Neural progenitor cell (in vitro differentiated cells): ENCODE results near the gene CD55. TPM values are rescaled to one million over a fixed set of nuclear protein-coding genes. Genes with fewer than 3 reads are reported as not detected.

Experiments used
- DNase-seq: peaks from one replicate; pipeline ENCODE4 v3.0.0-alpha.2; 2016; ENCODE audit warnings: low spot score
- H2AFZ ChIP-seq: fragments of 200-600 bp; sonication (generic); replicated peaks from 2 replicates; pipeline ENCODE4 v1.6.1; 2016; ENCODE audit warnings: antibody characterized with exemption
- H3F3A ChIP-seq: fragments of 200-600 bp; sonication (generic); 2 replicates; pipeline ENCODE4 v1.6.1; 2016; ENCODE audit warnings: antibody characterized with exemption, low read depth
- H3K27ac ChIP-seq: fragments of 200-600 bp; sonication (generic); 2 replicates; pipeline ENCODE4 v1.5.1; 2016; ENCODE audit warnings: mild to moderate bottlenecking
- H3K27me3 ChIP-seq: fragments of 200-600 bp; sonication (generic); 2 replicates; pipeline ENCODE4 v1.6.1; 2016; ENCODE audit warnings: mild to moderate bottlenecking, moderate library complexity
- H3K36me3 ChIP-seq: fragments of 200-600 bp; sonication (generic); 2 replicates; pipeline ENCODE4 v1.5.1; 2016
- H3K4me1 ChIP-seq: fragments of 200-600 bp; sonication (generic); 2 replicates; pipeline ENCODE4 v1.6.1; 2016; ENCODE audit warnings: mixed run types
- H3K4me2 ChIP-seq: fragments of 200-600 bp; sonication (generic); 2 replicates; pipeline ENCODE4 v1.6.1; 2016
- H3K4me3 ChIP-seq: fragments of 200-600 bp; sonication (generic); 2 replicates; pipeline ENCODE4 v1.5.1; 2016
- H3K79me2 ChIP-seq: fragments of 200-600 bp; sonication (generic); 2 replicates; pipeline ENCODE4 v1.6.1; 2016; ENCODE audit warnings: low read depth
- H3K9ac ChIP-seq: fragments of 200-600 bp; sonication (generic); 2 replicates; pipeline ENCODE4 v1.6.1; 2016
- H3K9me3 ChIP-seq: fragments of 200-600 bp; sonication (generic); 2 replicates; pipeline ENCODE4 v1.5.1; 2016; ENCODE audit warnings: low read depth
- H4K20me1 ChIP-seq: fragments of 200-600 bp; sonication (generic); 2 replicates; pipeline ENCODE4 v1.6.1; 2016; ENCODE audit warnings: low read depth
- H3K27ac Mint-ChIP-seq: 3 replicates; pipeline ENCODE4 v1.8.0; 2021; ENCODE audit warnings: mixed read lengths
- H3K27me3 Mint-ChIP-seq: 2 replicates; pipeline ENCODE4 v1.8.0; 2022; ENCODE audit warnings: low read depth, mild to moderate bottlenecking, inconsistent platforms, moderate library complexity, mixed read lengths; ENCODE audit not compliant: insufficient read depth
- H3K36me3 Mint-ChIP-seq: 3 replicates; pipeline ENCODE4 v1.8.0; 2021; ENCODE audit warnings: mixed read lengths
- H3K4me1 Mint-ChIP-seq: 3 replicates; pipeline ENCODE4 v1.8.0; 2021; ENCODE audit warnings: mixed read lengths
- H3K4me3 Mint-ChIP-seq: 3 replicates; pipeline ENCODE4 v1.8.0; 2021; ENCODE audit warnings: mild to moderate bottlenecking, moderate library complexity, mixed read lengths
- H3K9me3 Mint-ChIP-seq: 3 replicates; pipeline ENCODE4 v1.8.0; 2020; ENCODE audit warnings: mixed read lengths
- CTCF ChIP-seq: fragments of 200-600 bp; sonication (generic); IDR thresholded peaks from 2 replicates; pipeline ENCODE4 v1.5.1; 2017; ENCODE audit warnings: antibody characterized with exemption, mild to moderate bottlenecking
- EZH2 ChIP-seq: fragments of 200-600 bp; sonication (generic); IDR thresholded peaks from 2 replicates; pipeline ENCODE4 v1.6.1; 2017; ENCODE audit warnings: antibody characterized with exemption, mild to moderate bottlenecking, moderate library complexity
- EZH2phosphoT487 ChIP-seq: fragments of 200-600 bp; sonication (generic); IDR thresholded peaks from 2 replicates; pipeline ENCODE4 v1.6.1; 2017; ENCODE audit warnings: antibody characterized with exemption
- total RNA-seq: library from RNA; depleted of rRNA; stranded (reverse); fragments of >200 nt; gene quantifications from 2 replicates; pipeline ENCODE4 v1.2.3, GENCODE V29; 2015; ENCODE audit warnings: low replicate concordance

Gene CD55
- total RNA-seq, 1 donor from 2014 or later = 11.5 TPM

DNA sequence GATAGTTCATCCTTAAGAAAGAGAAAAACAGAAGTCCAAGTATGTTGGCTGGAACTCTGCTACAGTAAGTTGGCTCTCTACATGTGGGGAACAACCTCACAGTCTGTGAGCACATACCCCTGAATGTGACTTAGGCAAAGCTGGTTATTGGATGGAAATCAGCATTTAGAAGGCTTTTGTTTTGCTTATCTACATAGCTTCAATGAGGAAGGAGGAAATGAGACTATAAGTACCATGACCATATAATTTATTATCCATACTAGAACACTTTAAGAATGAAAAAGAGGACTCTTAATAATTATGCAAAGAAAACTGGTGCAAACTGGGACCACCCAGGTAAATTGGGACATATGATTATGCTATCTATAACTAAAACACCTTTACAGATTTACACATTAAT, 31.7 kb upstream of the CD55 start:
- H3K27me3 Mint-ChIP-seq = no peaks in the 10 kb centered on the region
- TF ChIP-seq CTCF = no peak
- no peak for TF ChIP-seq EZH2
- TF ChIP-seq EZH2phosphoT487 = no peak
- no peak overlapping the region for H3K27ac Mint-ChIP-seq
- H3K4me1 Mint-ChIP-seq = peaks cover 5% of the 10 kb centered on the region
- no peaks in the 10 kb centered on the region for H3F3A ChIP-seq
- H3K27ac ChIP-seq = no peak overlapping the region
- H3K4me1 ChIP-seq = no peaks in the 10 kb centered on the region
- no peaks in the 10 kb centered on the region for H3K79me2 ChIP-seq
- no peaks in the 10 kb centered on the region for H3K27me3 ChIP-seq
- no peak overlapping the region for H3K4me3 Mint-ChIP-seq
- DNase-seq = no peak
- H3K36me3 Mint-ChIP-seq = no peaks in the 10 kb centered on the region
- H3K36me3 ChIP-seq = no peaks in the 10 kb centered on the region
- peaks cover 15% of the 10 kb centered on the region for H3K9me3 Mint-ChIP-seq
- H3K4me3 ChIP-seq = no peak overlapping the region
- no peak overlapping the region for H2AFZ ChIP-seq
- H3K9ac ChIP-seq = no peak overlapping the region
- H3K9me3 ChIP-seq = no peaks in the 10 kb centered on the region
- H3K4me2 ChIP-seq = no peak overlapping the region
- H4K20me1 ChIP-seq = no peaks in the 10 kb centered on the region

DNA sequence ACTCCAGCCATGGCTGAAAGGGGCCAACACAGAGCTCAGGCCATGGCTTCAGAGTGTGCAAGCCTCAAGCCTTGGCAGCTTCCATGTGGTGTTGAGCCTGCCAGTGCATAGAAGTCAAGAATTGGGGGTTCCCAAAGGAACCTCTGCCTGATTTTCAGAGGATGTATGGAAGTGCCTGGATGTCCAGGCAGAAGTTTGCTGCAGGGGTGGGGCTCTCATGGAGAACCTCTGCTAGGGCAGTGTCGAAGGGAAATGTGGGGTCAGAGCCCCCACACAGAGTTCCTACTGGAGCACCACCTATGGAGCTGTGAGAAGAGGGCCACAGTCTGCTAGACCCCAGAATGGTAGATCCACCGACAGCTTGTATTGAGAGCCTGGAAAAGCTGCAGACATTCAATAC, 29.8 kb upstream of the CD55 start:
- TF ChIP-seq EZH2 (no peak), CTCF (no peak), EZH2phosphoT487 (no peak)
- no peaks in the 10 kb centered on the region for H3K36me3 ChIP-seq
- no peak overlapping the region for H3K4me3 ChIP-seq
- H3K79me2 ChIP-seq = no peaks in the 10 kb centered on the region
- no peaks in the 10 kb centered on the region for H4K20me1 ChIP-seq
- no peak overlapping the region for H3K4me2 ChIP-seq
- H3K27ac Mint-ChIP-seq = no peak overlapping the region
- no peaks in the 10 kb centered on the region for H3F3A ChIP-seq
- no peaks in the 10 kb centered on the region for H3K9me3 ChIP-seq
- no peak overlapping the region for H2AFZ ChIP-seq
- H3K4me1 ChIP-seq = no peaks in the 10 kb centered on the region
- no peaks in the 10 kb centered on the region for H3K27me3 ChIP-seq
- no peak overlapping the region for H3K4me3 Mint-ChIP-seq
- no peak overlapping the region for H3K9ac ChIP-seq
- H3K9me3 Mint-ChIP-seq = peaks cover 15% of the 10 kb centered on the region
- no peaks in the 10 kb centered on the region for H3K27me3 Mint-ChIP-seq
- no peak for DNase-seq
- H3K4me1 Mint-ChIP-seq = peaks cover 5% of the 10 kb centered on the region
- no peaks in the 10 kb centered on the region for H3K36me3 Mint-ChIP-seq
- no peak overlapping the region for H3K27ac ChIP-seq

GRCh38 chr1:207298186-207298585, 23.3 kb upstream of the CD55 start:
- no peak for DNase-seq
- H3K9me3 ChIP-seq = no peaks in the 10 kb centered on the region
- H3K4me1 Mint-ChIP-seq = no peaks in the 10 kb centered on the region
- H3K4me3 Mint-ChIP-seq = no peak overlapping the region
- H4K20me1 ChIP-seq = no peaks in the 10 kb centered on the region
- no peak overlapping the region for H3K4me3 ChIP-seq
- no peak overlapping the region for H2AFZ ChIP-seq
- H3K79me2 ChIP-seq = no peaks in the 10 kb centered on the region
- no peak overlapping the region for H3K27ac Mint-ChIP-seq
- H3K9me3 Mint-ChIP-seq = no peaks in the 10 kb centered on the region
- TF ChIP-seq EZH2 = no peak
- no peak for TF ChIP-seq EZH2phosphoT487
- TF ChIP-seq CTCF = no peak
- no peaks in the 10 kb centered on the region for H3F3A ChIP-seq
- no peaks in the 10 kb centered on the region for H3K4me1 ChIP-seq
- no peaks in the 10 kb centered on the region for H3K36me3 Mint-ChIP-seq
- no peaks in the 10 kb centered on the region for H3K27me3 ChIP-seq
- H3K4me2 ChIP-seq = no peak overlapping the region
- no peaks in the 10 kb centered on the region for H3K27me3 Mint-ChIP-seq
- H3K9ac ChIP-seq = no peak overlapping the region
- H3K27ac ChIP-seq = no peak overlapping the region
- no peaks in the 10 kb centered on the region for H3K36me3 ChIP-seq
